NCI-H1436 treated with DMSO at 0.1 percent for 48 hours (cell line): ENCODE results near the gene C1QTNF1.

Source experiments
- DNase-seq: peaks from one replicate; lab custom pipeline; 2025; lab: John Stamatoyannopoulos, UW

The C1QTNF1 gene

GRCh38 chr17:79081571-79082276 lies 57.8 kb downstream of the C1QTNF1 start:
- no peak for DNase-seq

- DNase-seq: no peak
Observed at GRCh38 chr17:79082311-79083190, 58.6 kb downstream of the C1QTNF1 start.

DNA sequence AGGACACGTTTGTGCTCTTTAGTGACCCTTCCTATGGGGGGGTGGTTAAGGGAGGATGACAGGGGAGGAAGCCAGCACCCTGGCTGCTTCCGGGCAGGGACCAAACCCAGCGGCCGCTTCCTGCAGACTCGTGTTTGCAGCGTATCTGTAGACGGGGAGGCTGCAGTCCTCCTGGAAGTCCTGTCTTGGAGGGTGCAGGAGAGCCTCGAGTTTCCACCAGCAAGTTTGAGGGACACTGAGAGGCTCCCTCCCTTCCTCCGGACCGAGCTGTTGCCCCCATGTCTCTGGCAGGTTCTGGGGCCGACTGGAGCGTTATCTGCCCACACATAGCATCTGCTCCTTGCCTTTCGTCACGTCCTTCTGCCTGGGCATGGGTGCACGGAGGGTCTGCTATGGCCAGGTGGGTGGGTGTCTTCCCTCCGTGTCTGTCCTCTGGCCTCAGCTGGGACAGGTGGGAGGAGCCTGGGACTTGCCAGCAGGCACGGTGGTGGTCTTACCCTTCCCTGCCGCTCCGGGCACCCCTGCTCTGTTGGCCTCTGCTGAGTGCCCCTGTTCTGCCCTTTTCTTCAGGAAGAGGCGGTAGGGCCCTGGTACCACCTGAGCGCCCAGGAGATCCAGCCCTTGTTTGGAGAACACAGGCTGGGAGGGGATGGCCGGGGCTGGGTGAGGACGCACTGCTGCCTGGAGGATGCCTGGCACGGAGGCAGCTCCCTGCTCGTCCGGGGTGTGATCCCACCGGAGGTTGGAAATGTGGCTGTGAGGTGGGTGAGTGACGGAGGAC lies 59.4 kb downstream of the C1QTNF1 start:
- DNase-seq: no peak

DNA sequence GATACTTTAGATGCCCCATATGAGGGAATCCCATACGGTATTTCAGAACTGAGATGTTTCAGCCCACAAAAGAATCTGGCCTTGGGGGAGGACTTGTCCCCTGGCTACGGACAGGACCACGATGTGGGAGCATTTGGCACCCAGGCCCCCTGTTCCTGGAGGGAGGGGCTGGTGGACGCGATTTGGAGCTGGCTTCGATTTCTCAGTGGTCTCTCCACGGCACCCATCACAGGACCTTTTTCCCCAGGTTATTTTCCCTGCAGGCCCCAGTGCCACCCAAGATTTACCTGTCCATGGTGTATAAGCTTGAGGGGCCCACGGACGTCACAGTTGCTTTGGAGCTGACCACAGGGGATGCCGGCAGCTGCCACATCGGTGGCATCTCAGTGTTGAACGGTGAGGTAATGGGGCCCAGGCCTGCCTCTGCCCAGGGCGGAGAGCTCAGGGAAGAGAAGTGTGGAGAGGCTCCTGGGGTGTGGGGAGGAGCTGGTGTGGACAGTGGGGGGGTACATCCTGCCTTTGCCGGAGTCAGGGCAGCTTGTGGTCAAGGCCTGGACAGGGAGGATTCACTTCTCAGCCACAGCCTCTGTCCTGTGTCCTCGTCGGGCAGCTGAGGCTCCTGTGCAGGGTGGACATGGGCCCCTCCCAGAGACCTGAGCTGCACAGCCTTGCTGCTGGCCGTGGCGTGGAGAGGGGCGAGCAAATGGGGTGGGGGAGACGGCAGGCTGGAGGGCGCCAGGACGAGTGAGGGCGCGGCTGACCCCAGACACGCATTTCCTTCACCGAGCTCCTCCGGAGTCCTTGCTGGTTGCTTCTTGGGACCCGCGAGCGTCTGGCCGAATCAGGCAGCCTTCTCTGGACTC lies 60.6 kb downstream of the C1QTNF1 start:
- DNase-seq: no peak

GRCh38 chr17:79085154-79085920 lies 61.4 kb downstream of the C1QTNF1 start:
- DNase-seq: no peak

DNA sequence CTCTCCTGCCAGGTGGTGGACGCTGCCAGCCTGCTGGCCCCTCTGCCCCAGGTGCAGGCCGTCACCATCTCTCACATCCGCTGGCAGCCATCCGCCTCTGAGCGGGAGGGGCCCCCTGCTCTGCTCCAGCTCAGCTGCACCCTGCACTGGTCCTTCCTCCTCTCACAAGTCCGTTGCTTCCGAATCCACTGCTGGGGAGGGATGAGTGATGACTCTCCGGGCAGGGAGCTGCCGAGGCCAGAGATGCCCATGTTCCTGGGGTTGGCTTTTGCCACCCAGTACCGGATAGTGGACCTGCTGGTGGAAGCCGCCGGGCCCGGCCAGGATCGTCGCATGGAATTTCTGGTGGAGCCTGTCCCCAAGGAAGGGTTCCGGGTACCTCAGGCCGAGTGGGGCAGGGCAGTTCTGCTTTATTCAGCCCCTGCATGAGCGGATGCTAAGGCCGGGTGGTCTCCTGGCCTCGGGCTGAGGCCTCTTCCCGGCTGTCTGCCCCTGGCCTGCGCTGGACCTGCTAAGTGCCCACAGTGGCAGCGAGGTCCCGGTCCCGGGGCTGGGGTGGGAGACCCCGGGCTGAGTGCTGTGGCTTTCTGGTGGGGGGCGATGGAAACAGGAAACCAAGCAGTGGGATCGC lies 62.1 kb downstream of the C1QTNF1 start:
- no peak for DNase-seq

DNA sequence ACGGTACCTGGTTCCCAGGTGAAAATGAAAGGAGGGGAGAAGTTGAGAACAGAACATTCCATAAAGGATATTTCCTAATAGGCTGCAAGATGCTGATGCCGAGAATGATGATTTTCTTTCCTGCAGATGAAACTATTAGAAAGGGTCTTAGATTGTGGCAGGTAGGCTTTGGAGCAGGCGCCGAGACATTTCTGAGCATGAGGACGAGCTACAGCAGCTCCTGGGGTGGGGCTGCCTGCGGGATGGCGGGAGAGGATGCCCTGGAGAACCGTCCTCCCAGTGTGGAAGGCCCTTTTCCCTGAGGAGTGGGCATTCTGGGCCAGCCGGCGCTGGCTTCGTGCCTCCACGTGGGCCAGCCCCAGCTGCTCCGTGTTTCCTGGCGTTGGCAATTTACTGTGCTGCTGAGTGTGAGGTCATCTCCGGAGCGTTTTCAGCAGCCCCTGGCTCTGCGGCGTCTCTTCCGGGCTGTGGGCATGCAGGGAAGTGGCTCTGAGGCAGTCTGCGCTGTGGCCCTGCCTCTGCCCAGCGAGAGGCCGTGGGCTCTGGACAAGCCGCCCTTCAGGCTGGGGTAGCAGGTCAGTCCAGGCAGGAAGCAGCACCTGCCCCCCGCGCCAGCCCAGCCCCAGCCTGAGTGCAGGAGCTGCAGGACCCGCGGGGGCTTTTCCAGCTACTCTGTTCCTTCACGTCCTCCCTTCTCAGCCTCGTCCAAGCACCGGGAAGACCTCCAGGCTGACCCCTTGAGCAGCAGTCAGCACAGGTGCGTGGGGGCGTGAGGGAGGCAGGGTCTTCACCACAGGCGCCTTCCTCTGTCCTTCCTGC lies 62.8 kb downstream of the C1QTNF1 start:
- DNase-seq: no peak

DNA sequence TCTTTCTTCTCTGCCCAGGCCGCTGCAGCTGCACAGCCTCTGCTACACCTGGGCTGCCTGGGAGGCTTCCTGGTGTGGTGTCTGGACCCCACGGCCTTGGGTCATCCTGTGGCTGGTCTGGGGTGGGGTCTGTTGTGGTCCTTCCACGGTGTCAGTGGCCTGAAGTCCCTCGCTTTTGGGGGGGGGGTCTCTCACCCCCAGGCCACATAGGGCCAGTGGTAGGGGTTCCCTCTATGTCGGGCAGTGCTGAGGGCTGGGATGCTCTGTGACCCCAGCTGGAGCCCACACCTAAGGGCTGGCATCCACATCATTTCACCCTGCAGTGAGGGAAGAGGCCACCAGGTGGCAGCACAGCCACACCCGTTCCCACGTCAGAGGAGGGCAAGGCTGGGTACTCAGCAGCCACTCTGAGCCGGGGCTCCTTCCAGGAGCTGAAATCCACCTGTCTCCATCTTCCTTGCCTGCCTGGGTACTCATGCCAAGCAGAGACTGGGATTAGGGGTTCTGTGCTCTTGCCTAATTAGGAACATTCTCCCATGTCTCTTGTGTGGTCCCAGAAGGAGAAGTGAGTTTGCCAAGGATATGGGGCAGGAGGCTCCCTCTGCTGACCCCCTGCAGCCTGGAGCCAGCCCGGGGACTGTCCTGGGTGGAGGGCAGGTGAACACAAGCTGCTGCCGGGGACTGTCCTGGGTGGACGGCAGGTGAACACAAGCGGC lies 63.6 kb downstream of the C1QTNF1 start:
- DNase-seq: no peak

GRCh38 chr17:79088247-79088996 lies 64.5 kb downstream of the C1QTNF1 start:
- DNase-seq: no peak

DNA sequence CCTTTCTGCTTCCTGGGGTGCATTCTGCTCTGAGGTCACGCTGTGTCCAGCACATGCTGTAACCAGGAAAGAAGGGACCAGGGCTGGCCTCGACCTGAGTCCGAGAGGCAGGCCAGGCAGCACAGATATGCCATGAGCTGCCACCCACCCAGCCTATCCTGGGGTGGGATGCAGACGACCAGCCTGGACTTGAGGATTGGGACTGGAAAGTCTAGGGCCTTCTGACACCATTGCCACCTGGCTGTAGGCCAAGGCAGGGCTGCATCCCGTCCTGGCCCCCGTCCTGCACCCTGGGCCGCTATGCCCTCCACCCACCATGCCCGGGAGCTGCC lies 65.0 kb downstream of the C1QTNF1 start:
- DNase-seq: no peak

- DNase-seq: no peak
Observed at GRCh38 chr17:79089720-79090442, 65.9 kb downstream of the C1QTNF1 start.

DNA sequence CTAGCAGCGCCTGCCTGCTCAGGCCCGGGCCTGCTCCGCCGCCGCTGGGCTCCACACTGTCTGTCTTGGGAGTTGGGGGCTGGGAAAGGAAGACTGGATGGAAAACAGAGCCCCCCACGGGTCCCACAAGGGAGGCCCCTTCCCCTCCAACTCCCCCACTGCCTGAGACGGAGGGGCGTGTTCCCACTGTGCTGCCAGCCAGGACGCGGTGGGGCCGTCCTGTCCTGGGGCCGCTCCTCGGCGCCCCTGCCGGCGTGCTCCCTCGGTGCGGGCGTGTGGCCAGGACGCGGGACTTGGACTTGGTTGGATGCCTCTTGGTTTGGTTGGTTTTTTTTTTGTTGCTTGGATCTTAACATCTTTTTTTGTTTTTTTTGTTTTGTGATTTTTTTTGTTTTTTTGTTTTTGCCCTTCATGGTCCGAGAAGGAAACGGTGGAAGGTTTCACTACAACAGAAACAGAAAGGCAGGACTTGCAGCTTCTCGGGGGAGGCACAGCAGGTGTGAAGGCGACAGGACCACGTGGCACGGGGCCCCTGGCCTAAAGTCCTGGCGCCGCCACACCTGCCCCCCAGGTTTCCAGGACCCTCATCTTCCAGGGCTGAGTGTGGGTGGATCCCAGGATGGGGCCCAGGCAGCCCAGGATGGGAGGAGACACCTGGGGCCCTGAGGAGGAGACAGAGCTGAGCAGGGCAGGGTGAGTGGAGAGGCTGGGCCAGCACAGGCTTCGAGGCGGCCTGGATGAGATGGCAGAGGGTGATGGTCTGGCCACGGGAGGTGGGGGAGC lies 66.7 kb downstream of the C1QTNF1 start:
- DNase-seq: no peak

DNA sequence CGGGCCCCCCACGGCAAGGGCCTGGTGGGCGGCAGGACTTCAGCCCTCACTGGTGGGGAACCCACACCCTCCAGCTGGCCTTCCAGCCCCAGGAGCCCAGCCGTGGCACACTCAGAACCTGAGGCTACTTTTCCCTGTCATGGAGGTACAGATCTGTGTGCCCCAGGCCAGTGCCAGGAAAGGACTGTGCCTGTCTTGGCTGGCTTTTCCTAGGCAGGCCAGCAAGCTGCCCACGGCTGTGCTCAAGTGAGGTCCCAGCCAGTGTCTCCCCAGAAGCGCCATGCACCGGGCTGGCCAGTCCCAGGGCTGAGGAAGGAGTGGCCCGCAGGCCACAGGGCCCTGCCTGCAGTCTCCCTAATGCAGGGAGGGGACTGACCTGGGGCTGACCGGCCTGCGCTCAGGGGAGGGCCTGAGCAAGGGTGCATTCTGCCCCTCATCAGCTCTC lies 67.3 kb downstream of the C1QTNF1 start:
- DNase-seq: no peak

GRCh38 chr17:79092567-79092966 lies 68.6 kb downstream of the C1QTNF1 start:
- no peak for DNase-seq

DNA sequence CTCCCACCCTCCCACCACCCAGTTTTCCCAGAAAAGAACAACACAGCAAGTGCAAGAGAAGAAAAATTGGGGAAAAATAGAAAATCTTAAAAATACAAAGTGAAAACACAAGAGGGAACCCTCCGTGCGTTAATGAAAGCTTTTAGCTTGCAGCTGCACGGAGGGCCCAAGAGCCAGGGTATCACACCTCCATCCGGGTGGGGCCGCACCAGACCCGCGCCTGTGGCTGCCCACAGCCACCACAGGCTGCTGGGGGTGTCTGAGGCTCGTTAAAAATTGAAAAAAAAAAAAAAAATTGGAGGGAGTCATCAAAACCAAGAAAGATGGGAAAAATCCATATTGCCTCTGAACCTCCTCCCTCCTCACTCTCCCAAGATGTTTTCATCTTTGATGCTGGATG lies 69.3 kb downstream of the C1QTNF1 start:
- DNase-seq: no peak

- DNase-seq: no peak
Observed at GRCh38 chr17:79094261-79094660, 70.3 kb downstream of the C1QTNF1 start.
